Right lobe of liver (tissue), 6 donors: ENCODE data around the gene PPFIA3. TPM values are rescaled to one million over a fixed set of nuclear protein-coding genes. Genes with fewer than 3 reads are reported as not detected.
A peak's percentile ranks its signal among the peaks of the same experiment; 100 is the strongest.

Experiments used
- ATAC-seq, 4 donors: fragments of 200-7000 bp; cut with Tn5 transposase; one replicate each; pipeline ENCODE4 v1.9.1; 2020; ENCODE audit warnings: mild to moderate bottlenecking in 4 of 4, moderate library complexity in 4 of 4
- DNase-seq, 3 donors: peaks; one replicate each; pipeline ENCODE4 v3.0.0-alpha.2; 2020
- H3K27ac ChIP-seq, 3 donors: fragments of 200-600 bp; one replicate each; pipeline ENCODE4 v1.8.0; 2022
- H3K27me3 ChIP-seq, 2 donors: fragments of 200-600 bp; one replicate each; pipeline ENCODE4 v1.8.0; 2022
- H3K36me3 ChIP-seq, 4 donors: fragments of 200-600 bp; sonication (generic) in 1 of 4; one replicate each; pipeline versions ENCODE4 v1.5.1 to v1.8.0; 2017 to 2022; ENCODE audit warnings: control low read depth in 1 of 4
- H3K4me1 ChIP-seq, 4 donors: fragments of 200-600 bp; sonication (generic) in 1 of 4; one replicate each; pipeline versions ENCODE4 v1.5.1 to v1.8.0; 2017 to 2022; ENCODE audit warnings: control low read depth in 1 of 4
- H3K4me3 ChIP-seq, 3 donors: fragments of 200-600 bp; one replicate each; pipeline ENCODE4 v1.8.0; 2022
- H3K9me3 ChIP-seq, 4 donors: fragments of 200-600 bp; sonication (generic) in 1 of 4; one replicate each; pipeline versions ENCODE4 v1.5.1 to v1.8.0; 2017 to 2022; ENCODE audit warnings: control low read depth in 1 of 4
- CTCF ChIP-seq, 4 donors: fragments of 200-600 bp in 3 of 4; fragments of 450-650 bp in 1 of 4; IDR thresholded peaks; one replicate each; pipeline versions ENCODE4 v1.5.1 to v1.8.0; 2016 to 2022; ENCODE audit warnings: antibody characterized with exemption in 4 of 4, mild to moderate bottlenecking in 2 of 4
- POLR2A ChIP-seq: fragments of 450-650 bp; IDR thresholded peaks from one replicate; pipeline ENCODE4 v1.6.1; 2017; ENCODE audit warnings: antibody characterized with exemption, mild to moderate bottlenecking
- WGBS: methylation state at CpG from one replicate; pipeline ENCODE4 v1.1.6; 2018; ENCODE audit warnings: low coverage, low lambda C conversion rate; ENCODE audit not compliant: insufficient coverage; ENCODE audit errors: missing lambda C conversion rate; 5-methylcytosine and 5-hydroxymethylcytosine counted together
- intact Hi-C, 2 donors: fragments of 100-400 bp; cut with DNase I; formaldehyde crosslinking; loops; one replicate each; pipeline versions ENCODE4 v1.11.2 to v1.14.1; 2022
- total RNA-seq, 6 experiments: library from RNA; depleted of rRNA in 2 of 6; stranded (reverse); fragments of >200 nt in 2 of 6; fragmentation: NEBNext Ultra II Directional in 3 of 6; extraction: Animal tissue kit (Norgen Biotek cat#: 25700) in 3 of 6; gene quantifications; one replicate each; pipeline versions ENCODE4 v1.1.0 to v1.2.4, GENCODE V29; 2016 to 2023
- donor health status: DM: no; HTN: yes; CAD: no.
- donor health status: DM: no; HTN: no; CAD: no.
- donor health status: DM: no; HTN: no; CAD: no.
- donor health status: DM: no; HTN: yes; CAD: no.
- donor health status: DM: no; HTN: yes; CAD: no.

Gene PPFIA3
- total RNA-seq, 6 experiments from 2014 or later: 1.8 to 6.6 (median 3.1) TPM

- TF ChIP-seq POLR2A (no peak), CTCF (IDR thresholded peaks at IDR 0.05) (no peak)
- Histone ChIP-seq H3K4me3 (no peak overlapping the region), H3K9me3 (no peaks in the 10 kb centered on the region), H3K4me1 (peaks cover 0 to 14% (median 2%) of the 10 kb centered on the region in 4 donors), H3K27me3 (no peaks in the 10 kb centered on the region), H3K27ac (no peak overlapping the region), H3K36me3 (no peaks in the 10 kb centered on the region)
- intact Hi-C loops: no loop called here
- no peak for ATAC-seq
- 16% methylated on average over 7 of the region's 10 CpGs for WGBS
- no peak for DNase-seq
Measured at GRCh38 chr19:49152119-49152550, 32.8 kb downstream of the PPFIA3 start.

GRCh38 chr19:49153167-49153809, 33.9 kb downstream of the PPFIA3 start:
- H3K36me3 ChIP-seq: no peaks in the 10 kb centered on the region
- H3K27ac ChIP-seq: no peak overlapping the region
- 78% methylated on average over 6 of the region's 10 CpGs for WGBS
- no peak overlapping the region for H3K4me3 ChIP-seq
- H3K27me3 ChIP-seq: no peaks in the 10 kb centered on the region
- intact Hi-C loops: no loop called here
- H3K4me1 ChIP-seq: peaks cover 0 to 14% (median 2%) of the 10 kb centered on the region in 4 donors
- no peaks in the 10 kb centered on the region for H3K9me3 ChIP-seq
- no peak for ATAC-seq
- DNase-seq: no peak
- TF ChIP-seq CTCF (IDR thresholded peaks at IDR 0.05) (no peak), POLR2A (no peak)

GRCh38 chr19:49154279-49154678, 34.9 kb downstream of the PPFIA3 start:
- H3K27me3 ChIP-seq: no peaks in the 10 kb centered on the region
- ATAC-seq: no peak
- no peak overlapping the region for H3K27ac ChIP-seq
- TF ChIP-seq POLR2A (no peak), CTCF (IDR thresholded peaks at IDR 0.05) (no peak)
- no peak for DNase-seq
- no peaks in the 10 kb centered on the region for H3K36me3 ChIP-seq
- peaks cover 0 to 10% (median 0%) of the 10 kb centered on the region in 4 donors for H3K4me1 ChIP-seq
- H3K9me3 ChIP-seq: no peaks in the 10 kb centered on the region
- intact Hi-C loops: no loop called here
- 96% methylated on average over 6 of the region's 6 CpGs for WGBS
- no peak overlapping the region for H3K4me3 ChIP-seq

GRCh38 chr19:49155005-49155819, 35.9 kb downstream of the PPFIA3 start, which contains the start of gene HRC:
Gene HRC (minus strand): TSS chr19:49155396. CDS start chr19:49155237, 159 bp downstream.
- Histone ChIP-seq H3K27ac (peak within 1 kb of the TSS in 1 of 3 donors; percentile 28), H3K4me3 (no peak within 1 kb of the TSS), H3K9me3 (no peaks in the 10 kb centered on the region), H3K4me1 (peaks cover 0 to 4% (median 0%) of the 10 kb centered on the region in 4 donors), H3K36me3 (no peaks in the 10 kb centered on the region), H3K27me3 (no peaks in the 10 kb centered on the region)
- DNase-seq: no peak
- intact Hi-C loops: no loop called here
- TF ChIP-seq POLR2A (no peak), CTCF (IDR thresholded peaks at IDR 0.05) (no peak)
- WGBS: 54% methylated on average over 12 of the region's 19 CpGs
- ATAC-seq: no peak
